UCSD-AML1 (cell line): ENCODE results near the gene OTOS.

Experiments used
- DNase-seq: peaks from one replicate; lab custom pipeline; 2025; ENCODE audit not compliant: unreplicated experiment; lab: John Stamatoyannopoulos, UW

Gene OTOS

GRCh38 chr2:240153418-240153817 lies 13.0 kb upstream of the OTOS start:
- DNase-seq, result no peak

DNA sequence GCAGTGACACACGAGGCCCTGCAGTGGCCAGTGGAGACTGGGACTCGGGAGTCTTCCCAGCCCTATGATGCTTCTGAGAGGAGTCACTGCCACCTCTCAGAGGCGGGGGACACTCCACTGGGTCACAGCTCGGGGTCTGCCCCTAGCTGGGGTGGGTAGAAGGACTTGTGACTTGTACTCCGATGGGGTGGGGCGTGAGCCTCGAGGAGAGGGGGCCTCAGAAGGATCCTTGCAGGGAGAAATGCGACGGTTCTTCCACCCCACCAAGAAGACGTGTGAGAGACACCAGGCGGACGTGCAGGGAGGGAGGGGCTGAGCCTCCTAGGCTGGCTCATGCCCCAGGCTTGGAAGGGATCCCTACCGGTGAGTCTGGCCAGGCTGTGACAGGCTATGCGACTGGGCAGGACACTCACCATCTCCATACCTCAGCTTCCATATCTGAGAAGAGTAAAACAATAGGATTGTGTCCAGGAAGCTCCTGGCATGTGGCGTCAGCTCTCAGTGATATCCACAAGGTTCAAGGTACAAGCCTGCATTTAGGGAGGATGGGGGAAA lies 11.1 kb upstream of the OTOS start:
- no peak for DNase-seq

DNA sequence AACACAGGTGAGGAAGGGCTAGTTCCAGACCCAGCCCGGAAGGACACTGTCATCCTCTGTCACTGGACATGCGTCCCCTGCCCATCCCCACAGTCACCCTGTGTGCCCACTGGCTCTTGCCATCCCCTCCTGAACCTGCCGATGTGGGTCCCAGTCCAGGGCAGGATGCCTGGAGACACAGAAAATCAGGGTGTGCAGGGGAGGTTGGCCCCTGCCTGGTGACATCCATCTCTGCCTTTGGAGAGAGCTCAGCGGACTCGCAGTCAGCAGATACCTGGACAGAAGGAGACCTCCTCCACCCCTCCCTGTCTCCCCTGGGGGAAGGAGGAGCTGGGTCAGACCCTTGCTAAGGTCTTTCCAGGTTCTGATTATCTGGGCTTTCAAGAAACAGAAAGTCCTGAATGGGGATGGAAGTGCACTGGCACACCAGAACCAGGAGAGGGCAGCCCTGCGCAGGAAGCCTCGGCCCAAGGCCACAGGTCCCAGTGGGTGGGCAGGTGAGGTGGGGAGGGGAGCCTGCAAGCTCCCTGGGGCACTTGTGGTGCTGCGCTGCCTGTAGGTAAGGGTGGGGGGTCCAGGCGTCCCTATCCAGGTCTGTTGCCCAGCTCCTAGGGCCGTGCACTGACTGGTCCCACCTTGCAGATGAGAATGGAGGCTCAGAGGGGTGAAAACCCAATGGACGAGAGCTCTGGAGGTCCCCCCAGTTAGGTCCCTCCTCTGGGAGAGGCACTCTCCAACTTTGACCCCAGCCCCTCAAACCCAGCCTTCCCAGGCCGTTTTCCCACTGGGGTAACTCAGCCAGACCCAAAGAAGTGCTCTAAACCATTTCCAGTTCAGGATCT lies 9.7 kb upstream of the OTOS start:
- DNase-seq, result peak; percentile 31

DNA sequence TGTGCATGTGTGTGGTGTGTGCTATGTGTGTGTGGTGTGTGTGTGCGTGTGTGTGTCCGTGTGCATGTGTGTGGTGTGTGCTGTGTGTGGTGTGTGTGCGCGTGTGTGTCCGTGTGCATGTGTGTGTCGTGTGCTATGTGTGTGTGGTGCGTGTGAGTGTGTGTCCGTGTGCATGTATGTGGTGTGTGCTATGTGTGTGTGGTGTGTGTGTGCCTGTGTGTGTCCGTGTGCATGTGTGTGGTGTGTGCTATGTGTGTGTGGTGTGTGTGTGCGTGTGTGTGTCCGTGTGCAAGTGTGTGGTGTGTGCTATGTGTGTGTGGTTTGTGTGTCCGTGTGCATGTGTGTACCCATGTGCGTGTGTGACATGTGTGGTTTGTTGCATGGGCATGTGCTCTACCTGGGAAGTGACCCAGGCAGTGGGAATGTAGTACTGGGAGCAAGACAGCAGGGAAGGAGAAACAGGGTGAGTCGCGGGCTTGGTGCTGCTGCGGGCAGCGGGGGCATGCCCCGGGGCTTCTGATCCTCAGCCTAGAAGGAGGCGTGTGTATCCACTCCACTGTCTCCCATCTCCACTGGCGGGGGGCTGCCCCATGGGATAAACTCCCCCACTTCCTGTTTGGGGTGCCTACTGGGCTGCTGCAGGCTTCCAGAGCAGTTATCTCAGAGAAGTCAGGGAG lies 7.6 kb upstream of the OTOS start:
- DNase-seq, result no peak

DNA sequence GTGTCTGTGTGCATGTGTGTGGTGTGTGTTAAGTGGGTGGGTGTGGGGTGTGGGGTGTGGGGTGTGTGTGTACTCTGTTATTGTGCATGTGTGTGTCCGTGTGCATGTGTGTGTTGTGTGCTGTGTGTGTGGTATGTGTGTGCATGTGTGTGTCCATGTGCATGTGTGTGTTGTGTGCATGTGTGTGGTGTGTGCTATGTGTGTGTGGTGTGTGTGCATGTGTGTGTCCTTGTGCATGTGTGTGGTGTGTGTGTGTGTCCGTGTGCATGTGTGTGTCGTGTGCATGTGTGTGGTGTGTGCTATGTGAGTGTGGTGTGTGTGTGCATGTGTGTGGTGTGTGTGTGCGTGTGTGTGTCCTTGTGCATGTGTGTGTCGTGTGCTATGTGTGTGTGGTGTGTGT lies 6.9 kb upstream of the OTOS start:
- no peak for DNase-seq

DNA sequence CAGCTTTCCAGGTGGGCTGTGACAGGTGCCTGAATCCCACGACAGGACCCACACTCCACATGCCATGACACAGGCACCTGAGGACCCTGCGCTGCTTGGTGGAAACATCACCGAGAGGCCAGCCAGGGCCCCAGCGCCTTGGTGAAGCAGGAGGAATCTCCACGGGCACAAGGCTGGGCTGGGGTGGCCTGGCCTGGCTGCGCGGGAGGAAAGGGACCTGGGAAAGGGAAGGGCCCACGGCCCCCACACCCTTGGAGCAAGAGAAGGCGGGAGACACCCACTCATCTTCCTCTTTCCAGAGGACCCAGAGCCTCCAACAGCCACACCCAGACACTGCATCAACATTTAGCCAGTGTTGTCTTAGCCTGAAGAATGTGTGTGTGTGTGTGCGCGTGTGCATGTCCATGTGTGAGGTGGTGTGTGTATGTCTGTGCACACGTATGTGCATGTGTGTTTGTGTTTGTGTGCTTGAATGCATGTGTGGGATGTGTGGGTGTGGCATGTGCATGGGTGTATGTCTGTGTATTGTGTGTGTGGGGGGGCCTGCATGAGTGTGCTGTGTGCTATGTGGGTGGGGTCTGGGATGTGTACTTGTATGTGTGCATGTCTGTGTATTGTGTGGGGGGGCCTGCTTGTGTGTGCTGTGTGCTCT lies 6.3 kb upstream of the OTOS start:
- DNase-seq, result no peak

GRCh38 chr2:240146141-240146561 lies 5.7 kb upstream of the OTOS start:
- no peak for DNase-seq

- no peak for DNase-seq
Observed at GRCh38 chr2:240145461-240145860, 5.0 kb upstream of the OTOS start.

- no peak for DNase-seq
Observed at GRCh38 chr2:240144649-240145261, 4.3 kb upstream of the OTOS start.

GRCh38 chr2:240143801-240144648 lies 3.6 kb upstream of the OTOS start:
- DNase-seq, result peak; percentile 71

DNA sequence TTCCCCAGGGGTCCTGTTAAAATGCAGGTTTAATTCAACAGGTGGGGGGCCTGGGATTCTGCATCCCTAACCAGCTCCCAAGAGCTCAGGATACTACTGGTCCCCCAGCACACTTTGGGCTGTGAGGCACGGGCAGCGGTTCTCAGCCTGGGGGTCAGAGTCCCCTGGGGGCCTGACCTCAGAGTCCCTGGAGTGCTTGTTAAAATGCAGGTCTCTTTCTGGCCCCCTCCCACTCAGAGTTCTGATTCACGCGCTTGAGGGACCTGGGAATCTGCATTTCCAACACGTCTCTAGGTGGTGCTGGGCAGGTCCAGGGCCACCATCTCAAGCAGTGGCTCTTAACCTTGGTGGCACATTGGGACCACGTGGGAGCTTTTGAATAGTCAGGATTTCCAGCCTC lies 2.8 kb upstream of the OTOS start:
- no peak for DNase-seq

GRCh38 chr2:240142859-240143258 lies 2.4 kb upstream of the OTOS start:
- no peak for DNase-seq

DNA sequence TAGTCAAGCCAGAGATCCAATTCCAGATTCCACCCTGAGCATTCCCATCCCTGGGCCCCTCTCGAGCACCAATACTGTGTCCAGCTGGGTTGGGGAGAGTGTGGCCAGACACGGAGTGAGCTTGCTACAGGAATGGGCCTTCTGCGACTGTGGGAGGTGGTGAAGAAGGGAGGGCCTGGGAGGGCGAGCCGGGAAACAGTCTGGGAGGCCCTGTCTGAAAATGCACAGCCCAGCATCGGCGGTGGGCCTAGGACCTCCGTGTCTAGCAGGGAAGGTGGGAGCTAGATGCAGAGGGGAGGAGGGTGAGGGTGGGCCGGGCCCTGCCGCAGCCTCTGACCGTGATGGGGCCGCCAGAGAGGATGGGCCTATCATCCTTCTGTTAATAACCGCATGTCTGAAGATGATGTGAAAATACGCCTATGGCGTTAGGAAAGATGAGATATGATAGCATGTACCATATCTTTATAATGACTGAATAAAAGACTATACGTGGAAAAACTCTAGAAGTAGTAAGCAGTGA lies 1.9 kb upstream of the OTOS start:
- DNase-seq, result no peak

DNA sequence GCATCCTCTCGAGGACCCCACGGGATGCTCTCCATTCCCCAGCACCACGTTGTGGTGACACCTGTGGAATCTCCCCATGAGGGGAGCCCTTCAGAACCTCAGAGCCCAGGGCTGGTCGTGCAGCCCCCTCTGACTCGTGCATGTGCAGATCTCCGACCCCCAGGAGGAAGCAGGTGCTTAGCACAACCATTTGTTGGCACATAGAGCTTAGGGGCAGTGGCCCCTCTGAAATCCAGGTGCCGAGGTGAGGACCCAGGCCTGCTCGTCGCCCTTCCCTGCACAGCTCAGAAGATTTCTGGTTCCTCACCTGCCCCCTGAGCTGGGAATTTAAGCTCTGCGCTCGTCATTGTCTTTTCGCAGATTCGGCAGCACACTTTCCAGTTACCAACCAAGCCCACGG lies 1.3 kb upstream of the OTOS start:
- no peak for DNase-seq

- DNase-seq, result no peak
Observed at GRCh38 chr2:240140920-240141319, 462 bp upstream of the OTOS start.

DNA sequence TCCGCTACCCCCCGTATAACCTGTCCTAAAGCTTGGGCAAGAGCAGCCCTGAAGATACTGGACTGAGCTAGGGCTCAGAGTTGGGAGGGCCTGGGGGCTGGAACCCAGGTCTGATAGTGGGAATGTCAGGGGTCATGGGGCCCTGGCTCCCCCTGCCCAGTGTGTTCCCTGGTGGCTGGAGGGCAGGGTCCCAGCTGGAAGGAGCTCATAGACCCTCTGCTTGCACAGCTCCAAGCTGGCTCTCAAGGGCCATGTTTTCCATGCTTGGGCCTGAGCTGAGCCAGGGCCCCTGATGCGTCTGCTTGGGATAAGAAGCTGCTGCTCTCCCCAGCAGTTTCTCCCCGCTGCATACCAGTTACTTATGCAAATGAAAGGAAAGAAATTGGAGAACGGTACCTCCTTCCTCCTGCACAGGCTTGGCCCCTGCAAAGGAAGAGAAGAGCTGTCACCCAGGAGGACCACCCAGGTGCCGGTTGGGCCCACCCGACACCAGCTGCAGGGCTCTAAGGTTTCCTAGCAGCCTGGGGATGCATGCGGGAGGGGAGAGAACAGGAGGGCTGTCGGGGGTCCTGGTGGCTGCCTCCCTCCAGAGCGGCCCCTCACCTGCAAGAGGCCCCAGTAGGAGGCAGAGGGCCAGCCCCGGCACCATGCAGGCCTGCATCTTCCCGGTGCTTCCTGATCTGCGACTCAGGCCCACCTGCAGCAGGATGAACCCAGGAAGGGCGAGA lies 628 bp downstream of the OTOS start:
- DNase-seq, result no peak

DNA sequence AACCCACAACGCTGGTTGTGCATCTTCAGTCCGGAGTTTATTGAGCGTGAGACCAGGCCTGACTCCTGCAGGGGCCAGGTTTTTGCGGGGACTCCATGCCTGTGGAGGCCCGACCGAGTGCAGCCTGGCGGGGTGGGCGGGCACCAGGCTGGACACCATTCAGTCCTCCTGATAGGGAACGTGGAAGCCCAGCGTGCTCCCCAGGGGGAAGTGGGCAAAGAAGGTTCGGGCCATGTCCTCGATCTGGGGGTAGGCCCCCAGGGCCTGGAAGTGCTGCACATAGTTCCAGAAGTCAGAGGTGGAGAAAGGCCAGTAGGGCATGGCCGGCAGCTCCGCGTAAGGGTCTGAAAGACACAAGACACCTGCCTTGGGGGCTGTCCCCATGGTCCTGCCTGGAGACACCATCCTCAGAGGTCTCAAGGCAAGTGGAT lies 1.4 kb downstream of the OTOS start:
- no peak for DNase-seq

DNA sequence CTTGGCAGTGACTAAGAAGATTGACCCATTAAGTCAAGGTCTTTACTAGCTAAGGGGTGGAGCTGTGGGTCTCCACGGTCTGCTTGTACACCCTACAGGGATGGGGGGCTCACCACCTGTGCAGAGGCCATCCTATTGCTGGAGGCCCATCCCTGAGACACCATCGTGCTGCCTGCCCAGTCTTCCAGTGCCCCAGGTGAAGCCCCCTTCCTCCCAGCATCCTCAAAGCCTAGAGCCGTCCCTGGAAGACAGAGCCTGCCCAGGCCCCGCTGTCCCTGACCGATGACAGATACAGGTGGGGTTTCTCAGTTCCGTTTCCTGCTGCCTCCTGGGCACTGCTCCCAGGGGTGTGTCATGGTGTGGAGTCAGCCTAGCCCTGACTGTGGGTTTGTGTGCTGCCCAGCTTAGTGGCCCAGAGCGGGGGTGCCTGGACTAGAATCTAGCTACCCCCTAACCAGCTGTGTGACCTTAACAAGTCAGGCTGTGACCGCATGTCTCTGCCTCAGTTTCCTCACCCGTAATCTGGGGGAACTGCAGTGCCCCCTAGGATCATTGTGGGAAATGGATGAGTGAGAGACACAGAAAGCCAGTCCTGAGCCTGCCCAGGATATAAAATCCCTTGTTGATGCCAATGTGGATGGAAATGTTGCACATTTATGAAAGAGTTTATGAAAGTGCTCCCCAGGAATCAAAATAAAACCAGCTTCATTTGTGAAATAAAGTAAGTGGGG lies 2.0 kb downstream of the OTOS start:
- DNase-seq, result no peak
